ENCODE results near the gene HSPB6. TPM values are rescaled to one million over a fixed set of nuclear protein-coding genes. Genes with fewer than 3 reads are reported as not detected.
A peak's percentile ranks its signal among the peaks of the same experiment; 100 is the strongest.

The HSPB6 gene
- total RNA-seq, 1 donor from 2014 or later = 21.7 TPM

DNA sequence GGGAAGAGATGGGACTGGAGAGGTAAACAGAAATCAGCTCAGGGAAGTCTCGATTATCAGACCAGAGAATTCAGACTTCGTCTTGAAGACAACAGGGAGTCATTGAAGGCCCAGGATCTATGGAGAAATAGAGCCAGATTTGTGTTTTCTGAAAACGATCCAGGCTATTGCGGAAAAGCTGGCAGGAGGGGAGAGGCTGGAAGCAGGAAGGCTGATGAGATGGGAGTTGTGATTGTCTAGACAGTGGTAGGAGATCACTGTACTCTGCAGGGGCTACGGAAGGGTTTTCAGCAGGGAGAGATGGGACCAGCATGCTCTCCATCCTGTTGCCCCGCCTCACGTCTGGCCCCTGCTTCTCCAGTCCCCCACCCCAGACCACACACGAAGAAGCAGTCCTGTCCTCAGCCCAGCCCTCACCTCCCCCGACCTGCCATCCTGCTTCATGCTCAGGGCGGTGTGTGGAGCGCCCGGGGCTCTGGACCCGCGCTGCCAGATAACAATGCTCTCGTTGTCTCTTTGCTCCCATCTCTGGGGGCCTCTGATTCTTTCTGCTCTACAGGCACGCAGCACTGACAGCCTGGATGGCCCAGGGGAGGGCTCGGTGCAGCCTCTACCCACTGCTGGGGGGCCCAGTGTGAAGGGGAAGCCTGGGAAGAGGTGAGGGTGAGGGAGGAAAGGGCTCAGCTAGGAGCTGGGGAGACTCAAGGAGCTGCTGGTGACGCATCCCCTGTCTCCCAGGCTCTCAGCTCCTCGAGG lies 20.4 kb upstream of the HSPB6 start:
- H3K9me3 Mint-ChIP-seq = no peaks in the 10 kb centered on the region
- peaks cover 7% of the 10 kb centered on the region for H3K36me3 Mint-ChIP-seq
- H3K4me1 Mint-ChIP-seq = peaks cover 19% of the 10 kb centered on the region
- peak overlapping the region; percentile 30 for H3K27ac Mint-ChIP-seq
- peak overlapping the region; percentile 71 for H3K4me3 Mint-ChIP-seq
- TF ChIP-seq, protein P1, sequence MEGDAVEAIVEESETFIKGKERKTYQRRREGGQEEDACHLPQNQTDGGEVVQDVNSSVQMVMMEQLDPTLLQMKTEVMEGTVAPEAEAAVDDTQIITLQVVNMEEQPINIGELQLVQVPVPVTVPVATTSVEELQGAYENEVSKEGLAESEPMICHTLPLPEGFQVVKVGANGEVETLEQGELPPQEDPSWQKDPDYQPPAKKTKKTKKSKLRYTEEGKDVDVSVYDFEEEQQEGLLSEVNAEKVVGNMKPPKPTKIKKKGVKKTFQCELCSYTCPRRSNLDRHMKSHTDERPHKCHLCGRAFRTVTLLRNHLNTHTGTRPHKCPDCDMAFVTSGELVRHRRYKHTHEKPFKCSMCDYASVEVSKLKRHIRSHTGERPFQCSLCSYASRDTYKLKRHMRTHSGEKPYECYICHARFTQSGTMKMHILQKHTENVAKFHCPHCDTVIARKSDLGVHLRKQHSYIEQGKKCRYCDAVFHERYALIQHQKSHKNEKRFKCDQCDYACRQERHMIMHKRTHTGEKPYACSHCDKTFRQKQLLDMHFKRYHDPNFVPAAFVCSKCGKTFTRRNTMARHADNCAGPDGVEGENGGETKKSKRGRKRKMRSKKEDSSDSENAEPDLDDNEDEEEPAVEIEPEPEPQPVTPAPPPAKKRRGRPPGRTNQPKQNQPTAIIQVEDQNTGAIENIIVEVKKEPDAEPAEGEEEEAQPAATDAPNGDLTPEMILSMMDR (IDR thresholded peaks at IDR 0.05; ENCODE audit: unreplicated experiment) = no peak
- H3K27me3 Mint-ChIP-seq (ENCODE audit: low read depth) = no peaks in the 10 kb centered on the region
- DNase-seq (ENCODE audit: low spot score in 2 of 2, unreplicated experiment in 2 of 2) = no peak

DNA sequence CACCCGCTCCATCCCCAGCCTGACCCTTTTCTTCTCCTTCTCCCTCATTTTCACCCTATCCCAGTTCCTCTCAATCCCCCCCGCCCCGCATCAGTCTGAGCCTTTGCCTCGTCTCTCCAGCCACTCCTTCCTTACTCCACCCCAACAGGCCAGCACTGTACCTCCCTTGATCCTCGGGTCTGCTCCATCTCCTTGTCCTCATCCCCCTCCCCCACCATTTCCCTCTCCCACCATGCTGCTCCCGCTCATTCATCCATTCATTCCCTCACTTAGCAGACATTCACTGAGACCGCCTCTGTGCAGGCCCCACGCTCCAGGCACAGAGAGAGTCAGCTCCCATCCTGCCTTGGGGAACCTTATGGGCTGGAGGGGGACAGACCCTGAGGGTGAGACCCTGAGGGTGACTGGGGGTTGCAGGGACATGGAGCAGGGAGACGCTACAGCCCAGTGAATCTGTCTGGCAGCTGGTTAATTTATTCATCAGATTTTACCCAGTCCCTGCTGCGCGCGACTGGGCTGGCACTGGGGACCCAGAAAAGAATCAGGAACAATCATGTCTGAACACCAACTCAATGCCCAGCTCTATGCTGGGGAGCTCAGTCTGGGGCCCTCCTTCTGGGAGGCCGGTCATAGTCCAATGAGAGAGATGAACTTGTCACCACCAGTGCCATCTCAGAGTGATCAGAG lies 19.4 kb upstream of the HSPB6 start:
- no peaks in the 10 kb centered on the region for H3K27me3 Mint-ChIP-seq (ENCODE audit: low read depth)
- H3K36me3 Mint-ChIP-seq = peaks cover 3% of the 10 kb centered on the region
- H3K9me3 Mint-ChIP-seq = no peaks in the 10 kb centered on the region
- peak overlapping the region; percentile 21 for H3K27ac Mint-ChIP-seq
- H3K4me1 Mint-ChIP-seq = peaks cover 19% of the 10 kb centered on the region
- TF ChIP-seq, protein P1 (IDR thresholded peaks at IDR 0.05; ENCODE audit: unreplicated experiment) = no peak
- DNase-seq (ENCODE audit: low spot score in 2 of 2, unreplicated experiment in 2 of 2) = no peak
- peak overlapping the region; percentile 71 for H3K4me3 Mint-ChIP-seq

DNA sequence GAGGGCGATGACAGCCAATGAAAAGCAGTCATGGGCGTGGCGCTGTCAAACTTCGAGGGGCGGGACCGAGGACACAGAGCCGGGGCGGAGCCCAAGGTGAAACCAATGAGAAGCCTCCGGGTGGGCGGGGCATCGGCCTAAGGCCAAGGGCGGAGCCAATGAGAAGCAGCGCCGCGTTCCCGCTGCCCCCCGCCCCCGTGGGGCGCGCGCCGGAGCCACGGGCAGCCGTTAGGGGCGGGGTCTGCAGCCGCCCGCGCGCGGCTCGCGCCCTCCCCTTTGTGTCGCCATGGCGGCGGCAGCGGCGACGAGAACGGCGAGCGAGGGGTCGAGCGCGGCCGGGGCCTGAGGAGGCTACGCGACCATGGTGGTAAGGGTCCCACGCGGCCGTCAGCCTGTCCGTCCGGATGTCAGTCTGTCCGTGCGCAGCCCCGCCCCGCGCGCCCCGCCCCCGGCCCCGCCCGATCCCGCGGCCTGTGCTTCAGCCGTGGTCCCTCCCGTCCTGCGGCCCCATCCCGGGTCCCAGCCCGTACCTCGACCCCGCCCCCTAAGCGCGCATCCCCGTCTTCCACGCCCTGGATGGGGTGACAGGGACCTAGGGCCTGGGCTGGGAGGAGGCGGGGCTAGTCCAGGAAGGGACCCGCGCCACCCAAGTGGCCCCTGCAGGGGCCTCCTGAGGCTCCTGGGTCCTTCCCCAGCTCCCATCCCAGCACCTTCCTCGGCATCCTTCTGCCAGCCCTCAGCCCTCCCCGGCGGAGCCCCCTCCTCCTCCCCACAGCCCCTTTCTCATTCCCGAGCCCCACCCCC lies 18.7 kb upstream of the HSPB6 start, which contains the start of gene ARHGAP33:
TSS of gene ARHGAP33 (plus strand) at position 267 of the 804 bp plus-strand sequence. CDS start at position 362, 95 bp downstream.
- peak within 1 kb of the TSS; percentile 21 for H3K27ac Mint-ChIP-seq

DNA sequence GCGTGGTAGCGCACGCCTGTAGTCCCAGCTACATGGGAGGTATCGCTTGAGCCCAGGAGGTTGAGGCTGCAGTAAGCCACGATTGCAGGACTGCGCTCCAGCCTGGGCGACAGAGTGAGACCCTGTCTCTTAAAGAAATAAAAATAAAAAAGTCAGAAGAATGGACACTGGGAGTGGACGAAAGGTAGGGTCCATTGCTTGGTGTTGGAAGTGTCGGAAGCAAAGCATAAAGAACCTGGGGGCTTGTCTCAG lies 18.1 kb upstream of the HSPB6 start:
- H3K27me3 Mint-ChIP-seq (ENCODE audit: low read depth) = no peaks in the 10 kb centered on the region
- H3K4me1 Mint-ChIP-seq = peaks cover 19% of the 10 kb centered on the region
- H3K36me3 Mint-ChIP-seq = peaks cover 2% of the 10 kb centered on the region
- H3K9me3 Mint-ChIP-seq = no peaks in the 10 kb centered on the region
- H3K4me3 Mint-ChIP-seq = peak overlapping the region; percentile 71
- no peak for DNase-seq (ENCODE audit: low spot score in 2 of 2, unreplicated experiment in 2 of 2)
- TF ChIP-seq, protein P1 (IDR thresholded peaks at IDR 0.05; ENCODE audit: unreplicated experiment) = no peak
- no peak overlapping the region for H3K27ac Mint-ChIP-seq

More for the DNA sequence above, 18.7 kb upstream of the HSPB6 start, which contains the start of gene ARHGAP33:
- Mint-ChIP-seq H3K36me3 (no peaks in the 10 kb centered on the region), H3K4me1 (peaks cover 19% of the 10 kb centered on the region), H3K27me3 (ENCODE audit: low read depth) (no peaks in the 10 kb centered on the region), H3K9me3 (no peaks in the 10 kb centered on the region), H3K4me3 (peak within 1 kb of the TSS; percentile 71)
- TF ChIP-seq, protein P1 (IDR thresholded peaks at IDR 0.05; ENCODE audit: unreplicated experiment) = no peak
- peak; percentile 100 for DNase-seq (ENCODE audit: low spot score in 2 of 2, unreplicated experiment in 2 of 2)

DNA sequence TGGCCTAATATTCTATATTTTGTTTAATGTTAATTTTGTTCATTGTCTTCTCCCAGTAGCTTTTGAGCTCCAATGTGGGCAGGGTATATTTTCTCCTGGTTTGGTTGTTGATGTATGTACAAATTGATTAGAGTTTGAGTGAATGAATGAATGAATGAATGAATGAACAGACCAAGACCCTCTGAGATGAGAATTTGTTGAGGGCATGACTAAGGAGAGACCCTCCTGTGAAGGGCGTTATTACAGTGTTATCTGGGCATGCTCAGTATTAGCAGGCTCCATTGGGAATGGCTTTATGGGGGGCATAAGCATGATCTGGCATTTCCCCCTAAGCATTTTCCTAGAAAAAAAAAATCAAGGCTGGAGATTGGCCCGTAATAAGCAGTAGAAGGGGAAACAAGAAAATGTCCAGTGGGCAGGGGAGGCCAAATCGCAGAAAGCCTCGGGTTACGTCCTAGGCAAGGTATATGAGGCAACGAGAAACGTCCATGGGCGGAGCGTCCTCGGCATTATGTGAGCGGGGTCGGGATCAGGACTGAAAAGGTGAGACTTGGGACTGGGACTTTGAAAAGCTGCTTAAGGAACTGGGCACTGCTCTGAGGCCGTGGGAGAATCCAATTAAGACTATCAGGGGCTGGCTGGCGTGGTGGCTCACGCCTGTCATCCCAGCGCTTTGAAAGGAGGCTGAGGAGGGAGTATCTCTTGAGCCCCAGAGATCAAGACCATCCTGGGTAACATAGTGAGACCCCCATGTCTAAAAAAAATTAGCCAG lies 17.6 kb upstream of the HSPB6 start:
- Mint-ChIP-seq H3K9me3 (no peaks in the 10 kb centered on the region), H3K27ac (no peak overlapping the region), H3K4me3 (peak overlapping the region; percentile 71), H3K27me3 (ENCODE audit: low read depth) (no peaks in the 10 kb centered on the region), H3K36me3 (peaks cover 2% of the 10 kb centered on the region), H3K4me1 (peaks cover 19% of the 10 kb centered on the region)
- DNase-seq (ENCODE audit: low spot score in 2 of 2, unreplicated experiment in 2 of 2) = no peak
- TF ChIP-seq, protein P1 (IDR thresholded peaks at IDR 0.05; ENCODE audit: unreplicated experiment) = no peak
